H1 (cell line): ENCODE data around the gene TMEM183A. TPM values are rescaled to one million over a fixed set of nuclear protein-coding genes. Genes with fewer than 3 reads are reported as not detected.

ENCODE experiments used
- MAFK ChIP-seq: IDR thresholded peaks from 2 replicates; pipeline ENCODE4 v1.6.1; 2012; ENCODE audit warnings: low read depth, mild to moderate bottlenecking, improper control_type of control experiment, low read length
- NRF1 ChIP-seq: IDR thresholded peaks from 2 replicates; pipeline ENCODE4 v1.6.1; 2011; ENCODE audit warnings: mild to moderate bottlenecking, low read depth, low read length, improper control_type of control experiment
- POLR2AphosphoS5 ChIP-seq: IDR thresholded peaks from 2 replicates; pipeline ENCODE4 v1.6.1; 2011; ENCODE audit warnings: low read depth, low read length
- RAD21 ChIP-seq, 2 experiments: IDR thresholded peaks in 1 of 2; conservative IDR thresholded peaks in 1 of 2; 2 replicates each; pipeline ENCODE4 v1.6.1; 2011; ENCODE audit warnings: low read depth in 2 of 2, low read length in 2 of 2, improper control_type of control experiment in 1 of 2, inconsistent platforms in 1 of 2, mild to moderate bottlenecking in 1 of 2, moderate library complexity in 1 of 2
- TAF1 ChIP-seq: IDR thresholded peaks from 2 replicates; pipeline ENCODE4 v1.6.1; 2011; ENCODE audit warnings: mild to moderate bottlenecking, low read depth, low read length
- polyA plus RNA-seq, 7 experiments: library from polyadenylated mRNA; depleted of rRNA in 3 of 7; stranded (reverse) in 5 of 7; unstranded in 2 of 7; fragments of >200 nt in 5 of 7; fragments of 200-250 nt in 2 of 7; gene quantifications; 1 replicate in 5 of 7; 2 replicates in 1 of 7; 4 replicates in 1 of 7; pipeline versions ENCODE4 v1.2.1 to v1.2.3, GENCODE V29; 2011 to 2013; ENCODE audit warnings: missing spikeins in 2 of 7, mixed read lengths in 2 of 7
- total RNA-seq: library from RNA; stranded (reverse); fragmentation: NEBNext Ultra II Directional; extraction: Animal tissue kit (Norgen Biotek cat#: 25700); gene quantifications from 2 replicates; pipeline ENCODE4 v1.2.1, GENCODE V29; 2021
- TF ChIP-seq, protein P1 (sequence below), 3 experiments: IDR thresholded peaks; 1 replicate in 2 of 3; 2 replicates in 1 of 3; pipeline versions ENCODE4 v1.5.1 to v1.6.1; 2011; ENCODE audit warnings: low read length in 3 of 3, mild to moderate bottlenecking in 3 of 3, inconsistent platforms in 2 of 3, low read depth in 1 of 3, moderate library complexity in 1 of 3; ENCODE audit not compliant: insufficient read depth in 1 of 3; ENCODE audit errors: control extremely low read depth in 1 of 3

The TMEM183A gene
- total and polyA plus RNA-seq, 2 of the 8 experiments (the other 6 are each of a cell fraction or from before 2014, with no cell fraction given): 107 to 173 TPM

DNA sequence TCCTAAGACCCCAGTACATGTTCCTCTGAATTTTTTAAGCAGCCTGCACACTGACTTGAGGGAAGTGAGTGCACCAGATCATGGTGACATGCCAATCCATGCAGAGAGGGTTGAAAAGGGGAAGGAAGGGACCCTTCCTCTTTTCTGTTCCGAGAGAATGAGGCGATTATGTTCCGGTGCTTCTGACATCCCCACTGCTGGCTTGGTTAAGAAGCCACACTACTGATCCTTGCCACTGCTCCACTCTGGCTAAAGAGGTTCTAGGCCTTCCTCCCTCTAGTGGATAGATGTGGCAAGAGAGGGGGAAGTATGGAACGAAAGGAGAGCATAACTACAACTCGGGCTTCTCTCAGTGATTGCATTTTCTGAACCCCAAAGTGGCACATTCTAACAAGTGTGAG is 38.3 kb upstream of the TMEM183A start (continued):
- TF ChIP-seq, protein P1, sequence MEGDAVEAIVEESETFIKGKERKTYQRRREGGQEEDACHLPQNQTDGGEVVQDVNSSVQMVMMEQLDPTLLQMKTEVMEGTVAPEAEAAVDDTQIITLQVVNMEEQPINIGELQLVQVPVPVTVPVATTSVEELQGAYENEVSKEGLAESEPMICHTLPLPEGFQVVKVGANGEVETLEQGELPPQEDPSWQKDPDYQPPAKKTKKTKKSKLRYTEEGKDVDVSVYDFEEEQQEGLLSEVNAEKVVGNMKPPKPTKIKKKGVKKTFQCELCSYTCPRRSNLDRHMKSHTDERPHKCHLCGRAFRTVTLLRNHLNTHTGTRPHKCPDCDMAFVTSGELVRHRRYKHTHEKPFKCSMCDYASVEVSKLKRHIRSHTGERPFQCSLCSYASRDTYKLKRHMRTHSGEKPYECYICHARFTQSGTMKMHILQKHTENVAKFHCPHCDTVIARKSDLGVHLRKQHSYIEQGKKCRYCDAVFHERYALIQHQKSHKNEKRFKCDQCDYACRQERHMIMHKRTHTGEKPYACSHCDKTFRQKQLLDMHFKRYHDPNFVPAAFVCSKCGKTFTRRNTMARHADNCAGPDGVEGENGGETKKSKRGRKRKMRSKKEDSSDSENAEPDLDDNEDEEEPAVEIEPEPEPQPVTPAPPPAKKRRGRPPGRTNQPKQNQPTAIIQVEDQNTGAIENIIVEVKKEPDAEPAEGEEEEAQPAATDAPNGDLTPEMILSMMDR (IDR thresholded peaks at IDR 0.05; ENCODE audit: control extremely low read depth in 1 of 3, insufficient read depth in 1 of 3, low read depth in 1 of 3, low read length in 3 of 3): peak in 2 of 3 experiments; percentile 87 to 88; a peak in 3 of 4 replicates
- TF ChIP-seq MAFK (no peak), POLR2AphosphoS5 (no peak), NRF1 (no peak), TAF1 (0 out of 2 replicates have a peak, but pooled peaks have one; percentile 32), RAD21 (IDR thresholded peaks at IDR 0.05 in 1 of 2, conservative IDR thresholded peaks at IDR 0.05 in 1 of 2; ENCODE audit: low read depth in 2 of 2, low read length in 2 of 2) (peak; percentile 47 to 52)
